Epithelial cell of esophagus (primary cell): Measurements from ENCODE around the gene RASA2.
"Not testable (repeated sequence)": the region's sequence is repeated elsewhere in the genome, so short reads cannot be mapped to it uniquely, and the experiment has no call there.

Experiments used
- DNase-seq: peaks from one replicate; pipeline ENCODE4 v3.0.0; 2010; ENCODE audit warnings: low read depth
- H3K4me3 ChIP-seq: 2 replicates; pipeline ENCODE4 v1.5.1; 2011; ENCODE audit warnings: mild to moderate bottlenecking, low read length, control low read depth
- TF ChIP-seq, protein P1 (sequence below): IDR thresholded peaks from 2 replicates; pipeline ENCODE4 v1.5.1; 2011; ENCODE audit warnings: low read depth, mild to moderate bottlenecking, low read length, control low read depth, inconsistent platforms; ENCODE audit not compliant: insufficient read depth; ENCODE audit errors: missing control alignments

The RASA2 gene

DNA sequence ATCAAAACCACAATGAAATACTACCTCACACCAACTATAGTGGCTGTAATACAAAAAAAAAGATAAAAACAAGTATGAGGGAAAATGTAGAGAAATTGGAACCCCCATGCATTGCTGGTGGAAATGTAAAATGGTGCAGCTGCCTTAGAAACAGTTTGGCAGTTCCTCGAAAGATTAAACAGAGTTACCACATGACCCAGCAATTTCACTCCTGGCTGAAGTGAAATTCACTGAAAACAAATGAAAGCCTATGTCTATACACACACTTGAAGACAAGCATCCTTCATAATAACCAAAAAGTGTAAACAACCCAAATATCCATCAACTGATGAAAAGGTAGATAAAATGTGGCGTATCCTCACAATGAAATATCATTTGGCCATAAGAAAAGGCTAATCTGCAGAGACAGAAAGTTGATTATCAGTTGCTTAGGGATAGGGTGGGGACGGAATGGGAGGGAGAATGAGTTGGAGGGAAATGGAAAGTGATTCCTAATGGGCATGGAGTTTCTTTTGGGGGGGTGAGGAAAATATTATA is 20.1 kb upstream of the RASA2 start:
- DNase-seq: no peak
- TF ChIP-seq, protein P1, sequence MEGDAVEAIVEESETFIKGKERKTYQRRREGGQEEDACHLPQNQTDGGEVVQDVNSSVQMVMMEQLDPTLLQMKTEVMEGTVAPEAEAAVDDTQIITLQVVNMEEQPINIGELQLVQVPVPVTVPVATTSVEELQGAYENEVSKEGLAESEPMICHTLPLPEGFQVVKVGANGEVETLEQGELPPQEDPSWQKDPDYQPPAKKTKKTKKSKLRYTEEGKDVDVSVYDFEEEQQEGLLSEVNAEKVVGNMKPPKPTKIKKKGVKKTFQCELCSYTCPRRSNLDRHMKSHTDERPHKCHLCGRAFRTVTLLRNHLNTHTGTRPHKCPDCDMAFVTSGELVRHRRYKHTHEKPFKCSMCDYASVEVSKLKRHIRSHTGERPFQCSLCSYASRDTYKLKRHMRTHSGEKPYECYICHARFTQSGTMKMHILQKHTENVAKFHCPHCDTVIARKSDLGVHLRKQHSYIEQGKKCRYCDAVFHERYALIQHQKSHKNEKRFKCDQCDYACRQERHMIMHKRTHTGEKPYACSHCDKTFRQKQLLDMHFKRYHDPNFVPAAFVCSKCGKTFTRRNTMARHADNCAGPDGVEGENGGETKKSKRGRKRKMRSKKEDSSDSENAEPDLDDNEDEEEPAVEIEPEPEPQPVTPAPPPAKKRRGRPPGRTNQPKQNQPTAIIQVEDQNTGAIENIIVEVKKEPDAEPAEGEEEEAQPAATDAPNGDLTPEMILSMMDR: no peak
- H3K4me3 ChIP-seq: no peak overlapping the region

DNA sequence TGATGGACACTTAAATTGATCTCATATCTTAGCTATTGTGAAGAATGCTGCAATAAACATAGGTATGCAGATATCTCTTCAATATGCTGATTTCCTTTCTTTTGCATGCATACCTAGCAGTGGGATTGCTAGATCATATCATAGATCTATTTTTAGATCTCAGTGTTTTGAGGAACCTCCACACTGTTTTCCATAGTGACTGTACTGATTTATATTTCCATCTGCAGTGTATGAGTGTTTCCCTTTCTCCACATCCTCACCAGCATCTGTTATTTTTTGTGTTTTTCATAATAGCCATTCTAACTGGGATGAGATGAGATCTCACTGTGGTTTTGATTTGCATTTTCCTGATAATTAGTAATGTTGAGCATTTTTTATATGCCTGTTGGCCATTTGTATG is 17.1 kb upstream of the RASA2 start:
- TF ChIP-seq, protein P1: no peak
- no peak for DNase-seq
- no peak overlapping the region for H3K4me3 ChIP-seq

DNA sequence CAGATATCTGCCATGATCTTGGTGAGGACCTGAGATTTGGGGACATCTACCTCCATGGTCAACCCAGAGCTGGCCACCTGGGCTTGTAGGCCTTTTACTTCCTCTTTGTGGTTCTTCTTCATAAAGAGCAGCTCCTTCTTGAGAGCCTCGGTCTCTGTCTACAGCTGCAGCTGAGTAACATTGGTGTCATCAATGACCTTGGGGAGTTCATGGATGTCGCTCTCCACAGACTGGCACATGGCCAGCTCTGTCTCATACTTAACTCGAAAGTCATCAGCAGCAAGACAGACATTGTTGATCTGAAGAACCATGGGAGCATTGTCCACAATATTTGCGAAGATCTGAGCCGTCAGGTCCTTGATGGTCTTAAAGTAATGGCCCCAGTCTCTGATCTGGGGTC is 15.7 kb upstream of the RASA2 start:
- peak; percentile 63 for DNase-seq
- TF ChIP-seq, protein P1: no peak
- H3K4me3 ChIP-seq: no peak overlapping the region

DNA sequence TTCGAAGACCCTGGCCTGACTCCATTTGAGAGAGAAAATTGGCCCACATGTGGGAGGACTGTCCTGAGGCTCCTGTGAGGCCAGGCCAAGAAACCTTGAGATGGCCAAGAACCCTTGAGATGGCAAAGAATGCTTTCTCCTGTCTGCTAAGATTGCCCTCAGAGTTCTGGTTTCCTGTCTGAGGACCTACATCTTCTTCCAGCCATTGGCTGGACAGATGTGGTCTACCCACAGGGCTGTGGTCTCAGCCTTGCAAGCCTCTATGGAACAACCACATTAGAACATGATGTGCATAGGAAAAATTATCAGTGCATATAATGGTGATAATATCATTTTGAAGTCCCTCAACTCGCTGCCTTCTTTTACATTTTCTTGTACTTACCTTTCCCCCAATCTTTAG is 10.8 kb upstream of the RASA2 start:
- no peak overlapping the region for H3K4me3 ChIP-seq
- DNase-seq: no peak
- TF ChIP-seq, protein P1: no peak

DNA sequence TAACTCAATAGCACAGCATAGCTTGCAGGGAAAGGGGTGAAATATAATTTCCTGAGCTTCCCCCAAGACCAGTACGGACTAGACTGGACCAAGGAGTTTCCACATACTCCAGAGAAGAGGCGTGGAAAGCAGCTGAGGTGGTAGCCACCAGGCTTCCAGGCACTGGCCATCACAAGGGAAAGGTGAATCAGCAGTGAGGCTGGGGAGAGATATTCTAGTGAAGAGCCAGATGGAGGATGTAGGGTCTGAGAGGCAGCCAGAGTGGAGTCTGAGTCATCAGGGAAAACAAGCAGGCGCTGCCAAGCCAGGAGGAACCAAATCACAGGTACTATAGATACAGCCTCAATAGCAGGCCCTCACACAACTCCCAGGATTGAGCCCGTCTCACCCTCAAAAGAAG is 9.6 kb upstream of the RASA2 start:
- TF ChIP-seq, protein P1: no peak
- DNase-seq: peak; percentile 97
- H3K4me3 ChIP-seq: no peak overlapping the region

DNA sequence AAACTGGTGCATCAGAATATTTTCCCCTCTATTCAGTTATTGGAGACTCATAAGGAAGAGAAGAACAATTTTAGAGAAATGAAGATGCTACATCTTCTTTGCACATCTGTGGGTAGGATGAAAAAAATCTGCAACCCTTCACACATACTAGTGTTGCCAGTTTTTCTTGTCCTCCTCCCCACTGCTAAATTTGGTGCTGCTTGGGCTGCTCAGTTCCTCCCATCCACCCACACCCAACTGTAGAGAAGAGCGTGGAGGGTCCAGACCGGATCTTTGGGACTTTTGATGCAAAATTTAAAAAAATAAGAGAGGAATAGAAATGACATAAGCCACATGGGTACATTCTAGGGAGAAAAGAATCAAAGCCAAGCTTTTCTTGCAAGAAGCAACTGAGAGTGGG is 8.7 kb upstream of the RASA2 start:
- DNase-seq: no peak
- no peak overlapping the region for H3K4me3 ChIP-seq
- TF ChIP-seq, protein P1: no peak

DNA sequence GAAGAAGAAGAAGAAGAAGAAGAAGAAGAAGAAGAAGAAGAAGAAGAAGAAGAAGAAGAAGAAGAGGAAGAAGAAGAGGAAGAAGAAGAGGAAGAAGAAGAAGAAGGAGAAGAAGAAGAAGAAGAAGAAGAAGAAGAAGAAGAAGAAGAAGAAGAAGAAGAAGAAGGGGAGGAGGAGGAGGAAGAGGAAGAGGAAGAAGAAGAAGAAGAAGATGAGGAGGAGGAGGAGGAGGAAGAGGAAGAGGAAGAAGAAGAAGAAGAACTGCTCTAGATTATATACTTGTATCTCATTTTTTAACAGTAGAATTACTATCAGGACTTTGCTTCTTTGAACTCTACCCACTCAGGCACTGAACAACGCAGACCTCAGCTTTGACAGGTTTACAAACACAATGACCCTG is 8.0 kb upstream of the RASA2 start:
- DNase-seq, H3K4me3 ChIP-seq: not testable (repeated sequence)
